K562 (cell line): ENCODE data around the gene MTA1. TPM values are rescaled to one million over a fixed set of nuclear protein-coding genes. Genes with fewer than 3 reads are reported as not detected.

Experiments
- ATAC-seq: fragments of 200-7000 bp; cut with Tn5 transposase; 3 replicates; pipeline ENCODE4 v1.9.1; 2020; ENCODE audit warnings: moderate library complexity
- BruUV-seq: library from RNA; stranded (reverse); fragments of 400-500 nt; replicated peaks from 2 replicates; lab custom pipeline; 2021; lab: Mats Ljungman, UMichigan
- CTCF ChIA-PET: fragments of 300-600 bp; formaldehyde crosslinking; extraction: SDS; loops from one replicate; lab custom pipeline; 2021; ENCODE audit warnings: low intra/inter-chr PET ratio; lab: Yijun Ruan, JAX
- POLR2A ChIA-PET: fragments of 300-600, 350-650 bp; sonication (Branson Sonifier 250); formaldehyde crosslinking; extraction: SDS; loops from one replicate; lab custom pipeline; 2021; ENCODE audit warnings: antibody characterized with exemption, inconsistent platforms; lab: Yijun Ruan, JAX
- DNase-seq, 4 experiments: peaks; one replicate each; pipeline versions ENCODE4 v3.0.0 to v3.0.0-alpha.2; 2011 to 2018; ENCODE audit warnings: low spot score in 3 of 4, mixed read lengths in 3 of 4; ENCODE audit errors: extremely low read depth in 1 of 4
- FAIRE-seq: peaks from 2 replicates; lab custom pipeline; 2011; peaks lifted over from hg19 to GRCh38; lab: Jason Lieb, UNC
- H2AFZ ChIP-seq: 2 replicates; pipeline ENCODE4 v1.6.0; 2011; ENCODE audit warnings: low read depth, low read length, control low read depth, inconsistent platforms
- H3K27ac ChIP-seq: fragments of 200-600 bp; 3 replicates; pipeline ENCODE4 v1.8.0; 2011; ENCODE audit warnings: low read depth, mild to moderate bottlenecking, control low read depth, inconsistent platforms, low read length, moderate library complexity, mixed read lengths; ENCODE audit errors: extremely low read depth
- H3K27me3 ChIP-seq, 2 experiments: fragments of 300-600 bp in 1 of 2; 2 replicates in 1 of 2; 3 replicates in 1 of 2; pipeline versions ENCODE4 v1.6.0 to v1.8.0; 2011; ENCODE audit warnings: inconsistent platforms in 2 of 2, low read length in 2 of 2, mild to moderate bottlenecking in 1 of 2, mixed read lengths in 1 of 2, moderate library complexity in 1 of 2; ENCODE audit not compliant: control insufficient read depth in 2 of 2, insufficient read depth in 2 of 2
- H3K36me3 ChIP-seq: fragments of 300-600 bp; 3 replicates; pipeline ENCODE4 v1.8.0; 2011; ENCODE audit warnings: mild to moderate bottlenecking, low read length, inconsistent platforms; ENCODE audit not compliant: control insufficient read depth, insufficient read depth
- H3K4me1 ChIP-seq, 2 experiments: fragments of 200-600 bp in 1 of 2; replicated peaks in 1 of 2; 2 replicates in 1 of 2; 3 replicates in 1 of 2; pipeline versions ENCODE4 v1.5.1 to v1.8.0; 2011; ENCODE audit warnings: inconsistent platforms in 2 of 2, low read length in 2 of 2, mild to moderate bottlenecking in 1 of 2, mixed read lengths in 1 of 2, moderate library complexity in 1 of 2; ENCODE audit not compliant: control insufficient read depth in 2 of 2, insufficient read depth in 2 of 2
- H3K4me2 ChIP-seq: 2 replicates; pipeline ENCODE4 v1.6.1; 2011; ENCODE audit warnings: low read length, control low read depth, inconsistent platforms, mixed read lengths; ENCODE audit not compliant: insufficient read depth
- H3K4me3 ChIP-seq: fragments of 200-600 bp; sonication (generic), shearing (Covaris generic); 2 replicates; pipeline ENCODE4 v1.5.1; 2016; ENCODE audit warnings: control low read depth, inconsistent platforms
- H3K79me2 ChIP-seq: fragments of 200-600 bp; 3 replicates; pipeline ENCODE4 v1.8.0; 2011; ENCODE audit warnings: low read length, inconsistent platforms; ENCODE audit not compliant: control insufficient read depth, insufficient read depth
- H3K9ac ChIP-seq, 2 experiments: 2 replicates each; pipeline versions ENCODE4 v1.6.0 to v1.6.1; 2011; ENCODE audit warnings: low read depth in 2 of 2, low read length in 2 of 2, control low read depth in 1 of 2, inconsistent platforms in 1 of 2, mild to moderate bottlenecking in 1 of 2, mixed read lengths in 1 of 2; ENCODE audit not compliant: insufficient read depth in 1 of 2
- H3K9me1 ChIP-seq: one replicate; pipeline ENCODE4 v1.6.0; 2011; ENCODE audit warnings: inconsistent platforms, mild to moderate bottlenecking, low read length, moderate library complexity; ENCODE audit not compliant: control insufficient read depth, insufficient read depth
- H3K9me3 ChIP-seq: replicated peaks from 2 replicates; pipeline ENCODE4 v1.5.1; 2011; ENCODE audit warnings: low read depth, low read length, inconsistent platforms; ENCODE audit not compliant: control insufficient read depth, insufficient read depth
- H4K20me1 ChIP-seq: replicated peaks from 2 replicates; pipeline ENCODE4 v1.6.1; 2011; ENCODE audit warnings: low read length, inconsistent platforms, mixed read lengths; ENCODE audit not compliant: control insufficient read depth, insufficient read depth
- KDM5B ChIP-seq: fragments of 200-600 bp; sonication (generic); IDR thresholded peaks from 2 replicates; pipeline ENCODE4 v1.6.1; 2012; ENCODE audit warnings: low read depth, mild to moderate bottlenecking, moderate library complexity, low read length, control low read depth, inconsistent platforms; ENCODE audit not compliant: insufficient replicate concordance
- MCM7 ChIP-seq, 2 experiments: fragments of 450-650 bp; IDR thresholded peaks; 2 replicates each; pipeline ENCODE4 v1.6.1; 2016 to 2018
- NFYB ChIP-seq: IDR thresholded peaks from 2 replicates; pipeline ENCODE4 v1.6.1; 2011; ENCODE audit warnings: mild to moderate bottlenecking, moderate library complexity; ENCODE audit not compliant: insufficient read length; ENCODE audit errors: extremely low read depth
- PCBP2 ChIP-seq: fragments of 200-400 bp; formaldehyde crosslinking; IDR thresholded peaks from 2 replicates; pipeline ENCODE4 v1.6.1; 2018; ENCODE audit warnings: low read length, low read depth, mild to moderate bottlenecking, moderate library complexity; ENCODE audit not compliant: poor library complexity, severe bottlenecking
- ZHX1 ChIP-seq: fragments of 150-350 bp; conservative IDR thresholded peaks from 2 replicates; pipeline ENCODE4 v1.6.1; 2014; ENCODE audit warnings: low read length
- ZNF12 ChIP-seq: sonication (generic); formaldehyde crosslinking; IDR thresholded peaks from 2 replicates; pipeline ENCODE4 v1.4.0; 2020; ENCODE audit warnings: mild to moderate bottlenecking, missing genetic modification reagents
- ZNF232 ChIP-seq: sonication (generic); formaldehyde crosslinking; IDR thresholded peaks from 2 replicates; pipeline ENCODE4 v1.8.0; 2022; ENCODE audit warnings: mild to moderate bottlenecking, missing genetic modification reagents
- ZNF445 ChIP-seq: fragments of 250-450 bp; sonication (Bioruptor Pico); IDR thresholded peaks from 2 replicates; pipeline ENCODE4 v1.4.0; 2020; ENCODE audit warnings: low read depth, mild to moderate bottlenecking, moderate library complexity
- ZNF717 ChIP-seq: fragments of 250-450 bp; sonication (Bioruptor Pico); IDR thresholded peaks from 2 replicates; pipeline ENCODE4 v1.5.0; 2021
- WGBS: fragments of 100-300 bp; shearing (Covaris generic); methylation state at CpG from one replicate; pipeline ENCODE4 v1.1.6; 2016; ENCODE audit warnings: low coverage, mixed read lengths; ENCODE audit not compliant: insufficient coverage; ENCODE audit errors: missing lambda C conversion rate; 5-methylcytosine and 5-hydroxymethylcytosine counted together
- in situ Hi-C: fragments of 300-500 bp; cut with MboI; formaldehyde crosslinking; loops from 4 replicates; pipeline ENCODE4 v1.15.0; 2018; ENCODE audit warnings: inconsistent platforms, mixed read lengths
- intact Hi-C: fragments of 100-400 bp; cut with micrococcal nuclease; formaldehyde crosslinking; loops from 2 replicates; pipeline ENCODE4 v1.14.2; 2022
- polyA plus RNA-seq, 8 experiments: library from polyadenylated mRNA; depleted of rRNA in 4 of 8; stranded (reverse) in 5 of 8; unstranded in 3 of 8; fragments of >200 nt; fragmentation: Nextera tagmentation in 2 of 8; fragmentation: Illumina TruSeq in 1 of 8; extraction: Ambion mirVana in 2 of 8; extraction: Trizol in 1 of 8; gene quantifications; 2 replicates each; pipeline versions ENCODE4 v1.2.1 to v1.2.3, GENCODE V29; 2011 to 2014; ENCODE audit warnings: inconsistent platforms in 1 of 8, missing spikeins in 1 of 8
- total RNA-seq, 7 experiments: library from RNA; depleted of rRNA in 6 of 7; stranded (reverse); fragments of >200 nt in 6 of 7; fragmentation: Illumina TruSeq in 2 of 7; extraction: Trizol in 2 of 7; gene quantifications; 2 replicates each; pipeline versions ENCODE4 v1.2.1 to v1.2.3, GENCODE V29; 2011 to 2021; ENCODE audit warnings: low replicate concordance in 1 of 7
- TF ChIP-seq, protein P1 (sequence below), 2 experiments: fragments of 450-650 bp in 1 of 2; sonication (generic) in 1 of 2; formaldehyde crosslinking in 1 of 2; IDR thresholded peaks; 2 replicates each; pipeline versions ENCODE4 v1.7.1 to v1.9.0; 2016 to 2022; ENCODE audit warnings: inconsistent platforms in 1 of 2, mild to moderate bottlenecking in 1 of 2, missing genetic modification reagents in 1 of 2

Gene MTA1
- total and polyA plus RNA-seq, 9 of the 15 experiments (the other 6 are each of a cell fraction or from before 2014, with no cell fraction given), result 0.13 to 118 (median 32.3) TPM

GRCh38 chr14:105508601-105509000 is 89.0 kb downstream of the MTA1 start:
- H3K4me3 ChIP-seq, result no peak overlapping the region
- FAIRE-seq, result no peak
- no peaks in the 10 kb centered on the region; a peak in 1 of 5 replicates for H3K4me1 ChIP-seq
- TF ChIP-seq ZNF232 (CRISPR knock-in tag) (no peak), ZHX1 (no peak), ZNF12 (CRISPR knock-in tag) (no peak), ZNF445 (CRISPR knock-in tag) (no peak), ZNF717 (CRISPR knock-in tag) (no peak), PCBP2 (no peak), MCM7 (IDR thresholded peaks at IDR 0.05) (no peak), KDM5B (no peak), NFYB (no peak)
- TF ChIP-seq, protein P1, sequence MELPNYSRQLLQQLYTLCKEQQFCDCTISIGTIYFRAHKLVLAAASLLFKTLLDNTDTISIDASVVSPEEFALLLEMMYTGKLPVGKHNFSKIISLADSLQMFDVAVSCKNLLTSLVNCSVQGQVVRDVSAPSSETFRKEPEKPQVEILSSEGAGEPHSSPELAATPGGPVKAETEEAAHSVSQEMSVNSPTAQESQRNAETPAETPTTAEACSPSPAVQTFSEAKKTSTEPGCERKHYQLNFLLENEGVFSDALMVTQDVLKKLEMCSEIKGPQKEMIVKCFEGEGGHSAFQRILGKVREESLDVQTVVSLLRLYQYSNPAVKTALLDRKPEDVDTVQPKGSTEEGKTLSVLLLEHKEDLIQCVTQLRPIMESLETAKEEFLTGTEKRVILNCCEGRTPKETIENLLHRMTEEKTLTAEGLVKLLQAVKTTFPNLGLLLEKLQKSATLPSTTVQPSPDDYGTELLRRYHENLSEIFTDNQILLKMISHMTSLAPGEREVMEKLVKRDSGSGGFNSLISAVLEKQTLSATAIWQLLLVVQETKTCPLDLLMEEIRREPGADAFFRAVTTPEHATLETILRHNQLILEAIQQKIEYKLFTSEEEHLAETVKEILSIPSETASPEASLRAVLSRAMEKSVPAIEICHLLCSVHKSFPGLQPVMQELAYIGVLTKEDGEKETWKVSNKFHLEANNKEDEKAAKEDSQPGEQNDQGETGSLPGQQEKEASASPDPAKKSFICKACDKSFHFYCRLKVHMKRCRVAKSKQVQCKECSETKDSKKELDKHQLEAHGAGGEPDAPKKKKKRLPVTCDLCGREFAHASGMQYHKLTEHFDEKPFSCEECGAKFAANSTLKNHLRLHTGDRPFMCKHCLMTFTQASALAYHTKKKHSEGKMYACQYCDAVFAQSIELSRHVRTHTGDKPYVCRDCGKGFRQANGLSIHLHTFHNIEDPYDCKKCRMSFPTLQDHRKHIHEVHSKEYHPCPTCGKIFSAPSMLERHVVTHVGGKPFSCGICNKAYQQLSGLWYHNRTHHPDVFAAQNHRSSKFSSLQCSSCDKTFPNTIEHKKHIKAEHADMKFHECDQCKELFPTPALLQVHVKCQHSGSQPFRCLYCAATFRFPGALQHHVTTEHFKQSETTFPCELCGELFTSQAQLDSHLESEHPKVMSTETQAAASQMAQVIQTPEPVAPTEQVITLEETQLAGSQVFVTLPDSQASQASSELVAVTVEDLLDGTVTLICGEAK (IDR thresholded peaks at IDR 0.05), result no peak
- TF ChIP-seq, protein P1 (CRISPR knock-in tag; IDR thresholded peaks at IDR 0.05), result no peak

More at GRCh38 chr14:105508601-105509000, 89.0 kb downstream of the MTA1 start:
- WGBS, result 0% methylated on average over 7 of the region's 12 CpGs
- peaks cover 23 to 56% of the 10 kb centered on the region in 2 experiments for H3K27me3 ChIP-seq
- in situ Hi-C loops, result no loop called here
- no peak overlapping the region for H2AFZ ChIP-seq
- ChIA-PET CTCF (no interaction called here), POLR2A (no interaction called here)
- intact Hi-C loops, result no loop called here
- no peaks in the 10 kb centered on the region for H3K9me3 ChIP-seq
- no peaks in the 10 kb centered on the region for H3K9me1 ChIP-seq
- BruUV-seq, result no TSS peak
- no peak overlapping the region for H3K4me2 ChIP-seq
- DNase-seq (no peak), ATAC-seq (no peak)
- H3K27ac ChIP-seq, result no peak overlapping the region
- no peaks in the 10 kb centered on the region for H3K79me2 ChIP-seq
- no peaks in the 10 kb centered on the region for H3K36me3 ChIP-seq
- no peaks in the 10 kb centered on the region for H4K20me1 ChIP-seq
- no peak overlapping the region for H3K9ac ChIP-seq
